DND-41 (cell line): ENCODE results near the gene WFDC8.

Source experiments
- ATAC-seq: fragments of 200-7000 bp; cut with Tn5 transposase; 3 replicates; pipeline ENCODE4 v1.9.1; 2021; ENCODE audit warnings: low read depth; ENCODE audit not compliant: insufficient read depth
- DNase-seq: peaks from one replicate; pipeline ENCODE4 v3.0.0-alpha.2; 2020
- H2AFZ ChIP-seq: 2 replicates; pipeline ENCODE4 v1.6.0; 2012; ENCODE audit warnings: low read depth, low read length
- H3K27ac ChIP-seq: 2 replicates; pipeline ENCODE4 v1.5.1; 2012; ENCODE audit warnings: low read length, inconsistent platforms
- H3K27me3 ChIP-seq: fragments of 200-600 bp; sonication (generic); 2 replicates; pipeline ENCODE4 v1.6.0; 2012; ENCODE audit warnings: low read length, mild to moderate bottlenecking, inconsistent platforms; ENCODE audit not compliant: insufficient read depth, poor library complexity
- H3K36me3 ChIP-seq: 2 replicates; pipeline ENCODE4 v1.5.1; 2012; ENCODE audit warnings: low read length, inconsistent platforms; ENCODE audit not compliant: insufficient read depth
- H3K4me1 ChIP-seq: 2 replicates; pipeline ENCODE4 v1.5.1; 2012; ENCODE audit warnings: mild to moderate bottlenecking, low read length; ENCODE audit not compliant: insufficient read depth
- H3K4me2 ChIP-seq: 2 replicates; pipeline ENCODE4 v1.6.0; 2012; ENCODE audit warnings: mild to moderate bottlenecking, moderate library complexity, low read length, inconsistent platforms; ENCODE audit not compliant: insufficient read depth
- H3K4me3 ChIP-seq, 2 experiments: fragments of 200-600 bp in 1 of 2; shearing (Covaris generic) in 1 of 2; 2 replicates each; pipeline ENCODE4 v1.5.1; 2012 to 2016; ENCODE audit warnings: inconsistent platforms in 2 of 2, low read length in 2 of 2, mild to moderate bottlenecking in 2 of 2, low read depth in 1 of 2, moderate library complexity in 1 of 2
- H3K79me2 ChIP-seq: 2 replicates; pipeline ENCODE4 v1.6.0; 2012; ENCODE audit warnings: low read length, inconsistent platforms; ENCODE audit not compliant: insufficient read depth
- H3K9ac ChIP-seq: 2 replicates; pipeline ENCODE4 v1.6.0; 2012; ENCODE audit warnings: low read depth, mild to moderate bottlenecking, inconsistent platforms, low read length, moderate library complexity
- H3K9me3 ChIP-seq: 2 replicates; pipeline ENCODE4 v1.5.1; 2012; ENCODE audit warnings: low read length, moderate library complexity, mild to moderate bottlenecking, inconsistent platforms; ENCODE audit not compliant: insufficient read depth, severe bottlenecking
- H4K20me1 ChIP-seq: 2 replicates; pipeline ENCODE4 v1.6.0; 2012; ENCODE audit warnings: low read length; ENCODE audit not compliant: insufficient read depth
- EZH2 ChIP-seq: IDR thresholded peaks from 3 replicates; pipeline ENCODE4 v1.6.1; 2012; ENCODE audit warnings: borderline replicate concordance, low read depth, mild to moderate bottlenecking, moderate library complexity, low read length, inconsistent platforms; ENCODE audit not compliant: severe bottlenecking
- TF ChIP-seq, protein P1 (sequence below): IDR thresholded peaks from 2 replicates; pipeline ENCODE4 v1.5.1; 2012; ENCODE audit warnings: borderline replicate concordance, low read length, moderate library complexity, mild to moderate bottlenecking; ENCODE audit not compliant: poor library complexity, severe bottlenecking; ENCODE audit errors: extremely low read depth

Gene WFDC8

DNA sequence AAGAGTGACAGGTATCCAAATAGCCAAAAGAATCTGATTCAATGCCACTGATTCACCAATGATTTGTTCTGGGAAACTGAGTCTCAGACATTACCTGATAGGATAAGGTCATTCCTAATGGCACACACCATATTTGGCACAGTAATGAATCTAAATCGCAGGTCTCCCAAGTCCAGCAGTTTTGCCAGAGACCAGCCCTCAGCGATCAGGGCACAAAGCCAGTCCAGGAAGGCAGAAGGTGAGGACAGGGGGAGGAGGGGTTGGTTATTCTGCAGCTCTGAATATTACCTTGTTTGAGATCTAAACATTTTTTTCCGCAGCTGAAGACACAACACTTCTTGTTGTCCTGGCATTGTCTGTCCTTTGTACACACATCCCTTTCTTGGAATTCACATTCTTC is 33.7 kb downstream of the WFDC8 start:
- no peaks in the 10 kb centered on the region for H4K20me1 ChIP-seq
- no peaks in the 10 kb centered on the region for H3K36me3 ChIP-seq
- DNase-seq, result no peak
- no peak overlapping the region for H3K27ac ChIP-seq
- no peak overlapping the region for H3K4me2 ChIP-seq
- H3K4me3 ChIP-seq, result no peak overlapping the region
- H2AFZ ChIP-seq, result no peak overlapping the region
- H3K9ac ChIP-seq, result no peak overlapping the region
- no peak for TF ChIP-seq EZH2
- TF ChIP-seq, protein P1, sequence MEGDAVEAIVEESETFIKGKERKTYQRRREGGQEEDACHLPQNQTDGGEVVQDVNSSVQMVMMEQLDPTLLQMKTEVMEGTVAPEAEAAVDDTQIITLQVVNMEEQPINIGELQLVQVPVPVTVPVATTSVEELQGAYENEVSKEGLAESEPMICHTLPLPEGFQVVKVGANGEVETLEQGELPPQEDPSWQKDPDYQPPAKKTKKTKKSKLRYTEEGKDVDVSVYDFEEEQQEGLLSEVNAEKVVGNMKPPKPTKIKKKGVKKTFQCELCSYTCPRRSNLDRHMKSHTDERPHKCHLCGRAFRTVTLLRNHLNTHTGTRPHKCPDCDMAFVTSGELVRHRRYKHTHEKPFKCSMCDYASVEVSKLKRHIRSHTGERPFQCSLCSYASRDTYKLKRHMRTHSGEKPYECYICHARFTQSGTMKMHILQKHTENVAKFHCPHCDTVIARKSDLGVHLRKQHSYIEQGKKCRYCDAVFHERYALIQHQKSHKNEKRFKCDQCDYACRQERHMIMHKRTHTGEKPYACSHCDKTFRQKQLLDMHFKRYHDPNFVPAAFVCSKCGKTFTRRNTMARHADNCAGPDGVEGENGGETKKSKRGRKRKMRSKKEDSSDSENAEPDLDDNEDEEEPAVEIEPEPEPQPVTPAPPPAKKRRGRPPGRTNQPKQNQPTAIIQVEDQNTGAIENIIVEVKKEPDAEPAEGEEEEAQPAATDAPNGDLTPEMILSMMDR, result no peak
- H3K9me3 ChIP-seq, result no peaks in the 10 kb centered on the region
- H3K27me3 ChIP-seq, result peaks cover 25% of the 10 kb centered on the region
- no peak for ATAC-seq
- H3K79me2 ChIP-seq, result no peaks in the 10 kb centered on the region
- no peaks in the 10 kb centered on the region for H3K4me1 ChIP-seq

DNA sequence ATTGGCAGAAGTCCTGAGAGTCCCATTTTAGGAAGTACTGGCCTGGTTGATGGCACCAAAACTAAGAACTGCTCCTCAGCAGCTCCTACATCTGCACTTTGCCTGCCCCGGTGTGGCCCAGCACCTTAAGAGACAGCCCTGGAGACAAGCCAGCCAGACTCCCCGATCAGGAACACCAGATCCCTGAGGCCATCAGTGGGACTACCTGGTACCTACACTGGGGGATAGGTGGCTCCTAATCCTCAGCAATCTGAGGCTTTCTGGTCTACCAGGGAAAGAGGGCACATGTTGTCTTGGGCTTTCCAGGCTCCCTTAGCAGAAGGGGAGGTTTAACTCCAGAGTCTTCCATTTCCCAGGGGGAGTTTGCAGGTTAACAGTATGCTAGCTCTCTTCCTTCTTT is 39.7 kb downstream of the WFDC8 start, which contains the start of gene WFDC6:
Gene WFDC6 (minus strand): TSS at position 101 of the 400 bp plus-strand sequence. CDS start 75 bp downstream, at position 26.
- Histone ChIP-seq H3K27ac (no peak within 1 kb of the TSS), H3K36me3 (no peaks in the 10 kb centered on the region), H3K79me2 (no peaks in the 10 kb centered on the region), H2AFZ (no peak within 1 kb of the TSS), H3K9me3 (no peaks in the 10 kb centered on the region), H3K4me1 (no peaks in the 10 kb centered on the region), H3K27me3 (peaks cover 15% of the 10 kb centered on the region), H3K4me2 (no peak within 1 kb of the TSS), H4K20me1 (no peaks in the 10 kb centered on the region), H3K9ac (no peak within 1 kb of the TSS), H3K4me3 (no peak within 1 kb of the TSS)
- DNase-seq, result no peak
- no peak for ATAC-seq
- TF ChIP-seq EZH2, result no peak
- TF ChIP-seq, protein P1, result no peak

DNA sequence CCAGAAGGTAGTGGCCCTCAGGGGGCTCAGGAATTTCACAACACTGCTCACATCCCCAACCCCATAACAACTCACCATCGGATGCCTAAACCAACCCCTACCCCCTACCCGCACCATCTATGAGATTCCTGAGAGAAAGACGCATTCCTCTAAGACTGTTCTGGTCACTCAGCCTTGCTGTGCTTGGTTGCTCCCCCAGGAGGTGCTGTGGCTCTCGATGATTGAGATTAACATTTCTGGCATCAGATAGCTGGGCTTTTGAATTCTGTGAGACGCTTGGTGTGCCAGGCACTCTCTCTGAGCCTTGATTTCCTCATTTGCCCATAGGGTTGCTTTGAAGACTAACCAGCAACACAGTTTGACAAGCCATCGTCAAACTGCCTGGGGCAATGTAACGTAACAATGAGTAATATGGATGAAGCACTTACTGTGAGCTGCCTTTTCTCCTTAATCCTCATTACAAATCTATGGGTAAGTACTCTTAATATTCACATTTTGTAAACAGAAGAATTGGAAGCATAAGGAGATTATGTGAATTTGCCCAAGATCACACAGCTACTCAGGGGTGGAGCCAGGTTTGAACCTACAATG is 40.8 kb downstream of the WFDC8 start:
- Histone ChIP-seq H3K9ac (no peak overlapping the region), H3K4me1 (no peaks in the 10 kb centered on the region), H3K27ac (no peak overlapping the region), H3K9me3 (no peaks in the 10 kb centered on the region), H3K27me3 (peaks cover 15% of the 10 kb centered on the region), H3K4me3 (no peak overlapping the region), H3K36me3 (no peaks in the 10 kb centered on the region), H4K20me1 (no peaks in the 10 kb centered on the region), H2AFZ (no peak overlapping the region), H3K79me2 (no peaks in the 10 kb centered on the region), H3K4me2 (no peak overlapping the region)
- DNase-seq, result no peak
- no peak for TF ChIP-seq EZH2
- TF ChIP-seq, protein P1, result peak; percentile 30
- no peak for ATAC-seq

DNA sequence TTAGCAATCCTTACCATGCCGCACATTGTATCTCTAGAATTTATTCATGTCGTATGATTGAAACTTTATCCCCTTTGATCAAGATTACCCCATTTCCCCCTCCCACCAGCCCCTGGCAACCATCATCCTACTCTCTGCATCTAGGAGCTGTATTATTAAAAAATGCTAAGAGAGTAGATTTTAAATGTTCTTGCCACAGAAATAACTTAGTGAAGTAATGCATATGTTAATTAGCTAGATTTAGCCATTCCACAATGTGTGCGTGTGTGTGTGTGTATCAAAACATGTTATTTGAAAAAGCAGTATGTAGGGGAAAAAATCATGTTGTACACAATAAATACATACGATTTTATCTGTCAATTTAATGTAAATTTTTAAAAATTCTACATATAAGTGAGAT is 51.8 kb downstream of the WFDC8 start:
- Histone ChIP-seq H3K4me2 (no peak overlapping the region), H3K9ac (no peak overlapping the region), H3K4me3 (no peak overlapping the region), H3K79me2 (no peaks in the 10 kb centered on the region), H3K27me3 (peaks cover 24% of the 10 kb centered on the region), H3K9me3 (no peaks in the 10 kb centered on the region), H3K36me3 (no peaks in the 10 kb centered on the region), H3K27ac (no peak overlapping the region), H3K4me1 (no peaks in the 10 kb centered on the region), H2AFZ (no peak overlapping the region), H4K20me1 (no peaks in the 10 kb centered on the region)
- DNase-seq (no peak), ATAC-seq (no peak)
- no peak for TF ChIP-seq EZH2
- TF ChIP-seq, protein P1, result no peak
